ENCODE measurements around the gene GUCY1B1. TPM values are rescaled to one million over a fixed set of nuclear protein-coding genes. Genes with fewer than 3 reads are reported as not detected.

GUCY1B1 gene
- total and polyA plus RNA-seq, 3 donors from 2014 or later = 4.3 to 7.6 (median 4.7) TPM

DNA sequence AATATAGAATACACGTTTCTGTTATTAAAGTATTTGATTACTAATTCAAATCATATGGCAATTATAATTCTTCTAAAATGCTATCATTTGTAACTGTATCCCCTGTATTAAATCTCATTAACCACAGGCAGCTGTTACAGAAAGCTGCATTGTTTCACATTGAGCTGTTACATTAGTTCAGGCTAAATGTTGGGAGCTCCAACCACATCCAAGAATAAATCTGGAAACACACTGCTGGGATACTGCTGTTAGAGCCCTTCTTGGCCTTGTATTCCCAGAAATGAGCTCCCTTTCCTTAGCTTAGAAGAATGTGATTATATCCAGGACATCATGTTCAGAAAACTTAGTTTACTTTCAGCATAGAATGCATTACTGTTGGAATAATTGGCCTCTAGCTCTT, 48.2 kb downstream of the GUCY1B1 start:
- H3K27me3 ChIP-seq = no peaks in the 10 kb centered on the region
- H3K27ac ChIP-seq = no peak overlapping the region
- no peaks in the 10 kb centered on the region for H3K36me3 ChIP-seq (ENCODE audit: low read depth, missing control alignments)
- no peaks in the 10 kb centered on the region for H3K4me1 ChIP-seq
- TF ChIP-seq, protein P1, sequence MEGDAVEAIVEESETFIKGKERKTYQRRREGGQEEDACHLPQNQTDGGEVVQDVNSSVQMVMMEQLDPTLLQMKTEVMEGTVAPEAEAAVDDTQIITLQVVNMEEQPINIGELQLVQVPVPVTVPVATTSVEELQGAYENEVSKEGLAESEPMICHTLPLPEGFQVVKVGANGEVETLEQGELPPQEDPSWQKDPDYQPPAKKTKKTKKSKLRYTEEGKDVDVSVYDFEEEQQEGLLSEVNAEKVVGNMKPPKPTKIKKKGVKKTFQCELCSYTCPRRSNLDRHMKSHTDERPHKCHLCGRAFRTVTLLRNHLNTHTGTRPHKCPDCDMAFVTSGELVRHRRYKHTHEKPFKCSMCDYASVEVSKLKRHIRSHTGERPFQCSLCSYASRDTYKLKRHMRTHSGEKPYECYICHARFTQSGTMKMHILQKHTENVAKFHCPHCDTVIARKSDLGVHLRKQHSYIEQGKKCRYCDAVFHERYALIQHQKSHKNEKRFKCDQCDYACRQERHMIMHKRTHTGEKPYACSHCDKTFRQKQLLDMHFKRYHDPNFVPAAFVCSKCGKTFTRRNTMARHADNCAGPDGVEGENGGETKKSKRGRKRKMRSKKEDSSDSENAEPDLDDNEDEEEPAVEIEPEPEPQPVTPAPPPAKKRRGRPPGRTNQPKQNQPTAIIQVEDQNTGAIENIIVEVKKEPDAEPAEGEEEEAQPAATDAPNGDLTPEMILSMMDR (IDR thresholded peaks at IDR 0.05) = no peak
- no peak for TF ChIP-seq POLR2A (IDR thresholded peaks at IDR 0.05)
- 42 to 57% methylated on average over 1 of the region's 1 CpG for WGBS, 2 donors
- intact Hi-C loops (cut with DNase I; ENCODE audit: low total_unique reads) = no loop called here
- H3K4me3 ChIP-seq = no peak overlapping the region
- DNase-seq = no peak
- no peaks in the 10 kb centered on the region for H3K9me3 ChIP-seq

DNA sequence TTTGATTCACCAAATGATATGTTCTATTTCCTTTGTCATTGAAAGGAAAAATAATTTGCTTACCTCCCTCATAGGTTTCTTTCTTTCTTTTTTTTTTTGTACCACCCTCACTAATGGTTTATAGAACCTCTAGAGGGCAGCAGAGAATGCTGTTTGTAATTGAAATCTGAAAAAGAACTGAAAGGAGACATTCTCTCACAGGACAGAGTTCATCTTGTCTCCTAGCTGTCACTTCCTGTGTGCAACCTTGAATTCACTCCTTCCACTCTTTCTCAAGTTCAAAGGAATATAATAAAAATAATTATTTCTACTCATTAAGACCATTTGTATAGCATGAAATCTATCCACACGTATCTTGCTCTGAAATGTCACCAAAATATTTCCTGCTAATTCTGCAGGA, 51.0 kb downstream of the GUCY1B1 start:
- TF ChIP-seq, protein P1 (IDR thresholded peaks at IDR 0.05) = peak; percentile 42 to 61 (median 45)
- no peak for TF ChIP-seq POLR2A (IDR thresholded peaks at IDR 0.05)
- Histone ChIP-seq H3K36me3 (ENCODE audit: low read depth, missing control alignments) (no peaks in the 10 kb centered on the region), H3K9me3 (no peaks in the 10 kb centered on the region), H3K27me3 (no peaks in the 10 kb centered on the region), H3K27ac (no peak overlapping the region), H3K4me3 (no peak overlapping the region), H3K4me1 (no peaks in the 10 kb centered on the region)
- intact Hi-C loops (cut with DNase I; ENCODE audit: low total_unique reads) = no loop called here
- WGBS, 2 donors = 76 to 95% methylated on average over 1 of the region's 1 CpG
- DNase-seq = no peak

DNA sequence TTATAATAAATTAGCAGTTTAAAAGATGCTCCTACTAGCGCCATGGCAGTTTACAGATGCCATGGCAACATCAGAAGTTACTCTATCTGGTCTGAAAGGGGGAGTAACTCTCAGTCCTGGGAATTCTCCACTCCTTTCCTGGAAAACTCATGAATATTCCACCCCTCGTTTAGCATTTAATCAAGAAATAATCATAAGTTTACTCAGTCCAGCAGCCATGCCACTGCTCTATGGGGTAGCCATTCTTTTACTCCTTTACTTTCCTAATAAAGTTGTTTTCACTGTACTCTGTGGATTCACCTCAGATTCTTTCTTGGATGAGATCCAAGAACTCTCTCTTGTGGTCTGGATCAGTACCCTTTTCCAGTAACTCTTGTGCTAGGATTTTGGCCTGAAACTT, 52.3 kb downstream of the GUCY1B1 start:
- Histone ChIP-seq H3K36me3 (ENCODE audit: low read depth, missing control alignments) (no peaks in the 10 kb centered on the region), H3K9me3 (no peaks in the 10 kb centered on the region), H3K4me3 (no peak overlapping the region), H3K27ac (no peak overlapping the region), H3K27me3 (no peaks in the 10 kb centered on the region), H3K4me1 (no peaks in the 10 kb centered on the region)
- DNase-seq = no peak
- intact Hi-C loops (cut with DNase I; ENCODE audit: low total_unique reads) = no loop called here
- WGBS, 2 donors = 80 to 92% methylated on average over 2 of the region's 2 CpGs
- TF ChIP-seq POLR2A (IDR thresholded peaks at IDR 0.05) = no peak
- TF ChIP-seq, protein P1 (IDR thresholded peaks at IDR 0.05) = no peak

DNA sequence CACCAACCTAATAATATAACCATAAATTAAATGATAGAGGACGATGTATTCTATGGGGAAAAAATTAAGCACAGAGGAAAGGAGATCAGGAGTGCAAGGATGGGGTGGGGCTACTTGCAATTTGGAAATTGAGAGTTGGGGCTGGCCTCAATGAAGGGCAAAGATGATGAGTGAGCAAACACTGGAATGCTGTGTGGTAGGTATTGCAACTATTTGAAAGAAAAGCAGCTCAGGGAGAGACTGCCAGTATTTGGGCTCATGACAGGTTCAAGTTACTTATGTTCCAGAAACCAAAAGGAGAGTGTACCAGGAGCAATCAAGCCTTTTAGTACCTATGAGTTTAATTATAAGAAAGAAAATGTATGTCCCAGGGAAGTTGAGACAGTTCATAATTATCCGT, 59.8 kb downstream of the GUCY1B1 start:
- DNase-seq = no peak
- Histone ChIP-seq H3K36me3 (ENCODE audit: low read depth, missing control alignments) (no peaks in the 10 kb centered on the region), H3K27me3 (no peaks in the 10 kb centered on the region), H3K4me1 (no peaks in the 10 kb centered on the region), H3K9me3 (no peaks in the 10 kb centered on the region), H3K4me3 (no peak overlapping the region), H3K27ac (no peak overlapping the region)
- no peak for TF ChIP-seq POLR2A (IDR thresholded peaks at IDR 0.05)
- TF ChIP-seq, protein P1 (IDR thresholded peaks at IDR 0.05) = no peak
- WGBS, 2 donors = 75 to 81% methylated on average over 2 of the region's 2 CpGs
- intact Hi-C loops (cut with DNase I; ENCODE audit: low total_unique reads) = no loop called here

DNA sequence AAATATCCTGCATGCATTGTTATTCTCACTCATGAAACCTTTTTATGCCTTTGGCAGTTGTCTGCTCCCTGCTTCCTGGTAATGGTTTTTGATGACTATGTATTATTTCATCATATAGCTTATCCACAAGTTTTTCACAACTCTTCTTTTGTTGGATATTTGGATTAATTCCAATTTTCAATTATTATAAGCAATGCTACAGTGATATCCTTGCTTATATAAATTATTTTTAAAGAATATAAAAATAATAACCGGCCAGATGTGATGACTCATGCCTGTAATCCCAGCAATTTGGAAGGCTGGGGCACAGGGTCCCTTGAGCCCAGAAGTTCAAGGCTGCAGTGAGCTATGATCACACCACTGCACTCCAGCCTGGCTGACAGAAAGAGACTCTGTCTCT, 60.2 kb downstream of the GUCY1B1 start:
- Histone ChIP-seq H3K27me3 (no peaks in the 10 kb centered on the region), H3K36me3 (ENCODE audit: low read depth, missing control alignments) (no peaks in the 10 kb centered on the region), H3K27ac (no peak overlapping the region), H3K4me1 (no peaks in the 10 kb centered on the region), H3K9me3 (no peaks in the 10 kb centered on the region), H3K4me3 (no peak overlapping the region)
- 18 to 50% methylated on average over 1 of the region's 1 CpG for WGBS, 2 donors
- TF ChIP-seq POLR2A (IDR thresholded peaks at IDR 0.05) = no peak
- TF ChIP-seq, protein P1 (IDR thresholded peaks at IDR 0.05) = no peak
- DNase-seq = peak; percentile 45
- intact Hi-C loops (cut with DNase I; ENCODE audit: low total_unique reads) = no loop called here

All from testis (tissue), 3 donors.